Measurements from ENCODE around the gene CACNA1S. TPM values are rescaled to one million over a fixed set of nuclear protein-coding genes. Genes with fewer than 3 reads are reported as not detected.

CACNA1S gene
- total RNA-seq, 1 experiment from 2014 or later: not detected

GRCh38 chr1:201008666-201009360 lies 103.4 kb downstream of the CACNA1S start:
- in situ Hi-C loops (cut with HindIII; ENCODE audit: low sequenced_read_pairs): no loop called here
- DNase-seq (ENCODE audit: low spot score): no peak

GRCh38 chr1:201007481-201007880 lies 104.7 kb downstream of the CACNA1S start:
- in situ Hi-C loops (cut with HindIII; ENCODE audit: low sequenced_read_pairs): no loop called here
- no peak for DNase-seq (ENCODE audit: low spot score)

GRCh38 chr1:201006450-201006849 lies 105.8 kb downstream of the CACNA1S start:
- DNase-seq (ENCODE audit: low spot score): no peak
- in situ Hi-C loops (cut with HindIII; ENCODE audit: low sequenced_read_pairs): no loop called here

- in situ Hi-C loops (cut with HindIII; ENCODE audit: low sequenced_read_pairs): no loop called here
- DNase-seq (ENCODE audit: low spot score): no peak
These were observed 107.5 kb downstream of the CACNA1S start for GRCh38 chr1:201004732-201005131.

GRCh38 chr1:201004154-201004553 lies 108.1 kb downstream of the CACNA1S start:
- in situ Hi-C loops (cut with HindIII; ENCODE audit: low sequenced_read_pairs): no loop called here

GRCh38 chr1:201002510-201002909 lies 109.7 kb downstream of the CACNA1S start:
- DNase-seq (ENCODE audit: low spot score): no peak
- in situ Hi-C loops (cut with HindIII; ENCODE audit: low sequenced_read_pairs): no loop called here

More at GRCh38 chr1:201004154-201004553, 108.1 kb downstream of the CACNA1S start:
- DNase-seq (ENCODE audit: low spot score): no peak

- no peak for DNase-seq (ENCODE audit: low spot score)
- in situ Hi-C loops (cut with HindIII; ENCODE audit: low sequenced_read_pairs): no loop called here
These were observed 110.3 kb downstream of the CACNA1S start for GRCh38 chr1:201001962-201002361.

GRCh38 chr1:201000391-201000790 lies 111.8 kb downstream of the CACNA1S start:
- no peak for DNase-seq (ENCODE audit: low spot score)

GRCh38 chr1:200999667-201000066 lies 112.6 kb downstream of the CACNA1S start:
- in situ Hi-C loops (cut with HindIII; ENCODE audit: low sequenced_read_pairs): no loop called here
- no peak for DNase-seq (ENCODE audit: low spot score)

More at GRCh38 chr1:201000391-201000790, 111.8 kb downstream of the CACNA1S start:
- in situ Hi-C loops (cut with HindIII; ENCODE audit: low sequenced_read_pairs): no loop called here

GRCh38 chr1:200998323-200998722 lies 113.9 kb downstream of the CACNA1S start:
- in situ Hi-C loops (cut with HindIII; ENCODE audit: low sequenced_read_pairs): no loop called here
- DNase-seq (ENCODE audit: low spot score): no peak

- DNase-seq (ENCODE audit: low spot score): no peak
- in situ Hi-C loops (cut with HindIII; ENCODE audit: low sequenced_read_pairs): no loop called here
These were observed 119.7 kb downstream of the CACNA1S start for GRCh38 chr1:200992382-200993048.

- DNase-seq (ENCODE audit: low spot score): no peak
- in situ Hi-C loops (cut with HindIII; ENCODE audit: low sequenced_read_pairs): no loop called here
These were observed 121.1 kb downstream of the CACNA1S start for GRCh38 chr1:200991097-200991614.

GRCh38 chr1:200990114-200990513 lies 122.1 kb downstream of the CACNA1S start:
- DNase-seq (ENCODE audit: low spot score): no peak
- in situ Hi-C loops (cut with HindIII; ENCODE audit: low sequenced_read_pairs): no loop called here

Other genes starting within 250 kb of the CACNA1S start
- not detected in 2 replicates for gene GPR25, start 239.4 kb downstream of the CACNA1S start, total RNA-seq (2014; rRNA removed; shearing (Covaris generic))
- gene INAVA, start 217.5 kb downstream of the CACNA1S start, total RNA-seq (2014; rRNA removed; shearing (Covaris generic)): 39.3 and 54.7 TPM in 2 replicates
- 2.9 and 4.7 TPM in 2 replicates for gene KIF21B, start 88.7 kb downstream of the CACNA1S start, total RNA-seq (2014; rRNA removed; shearing (Covaris generic))
- gene ASCL5, start 14.8 kb upstream of the CACNA1S start, total RNA-seq (2014; rRNA removed; shearing (Covaris generic)): 0.20 and 0.62 TPM in 2 replicates
- gene TMEM9, start 42.0 kb upstream of the CACNA1S start, total RNA-seq (2014; rRNA removed; shearing (Covaris generic)): 541 and 629 TPM in 2 replicates
- 29.1 and 47.0 TPM in 2 replicates for gene IGFN1, start 78.4 kb upstream of the CACNA1S start, total RNA-seq (2014; rRNA removed; shearing (Covaris generic))
- 0.06 TPM in 1 of 2 replicates, not detected in the other for gene PKP1, start 171.1 kb upstream of the CACNA1S start, total RNA-seq (2014; rRNA removed; shearing (Covaris generic))